Measurements from ENCODE around the gene SLIT1.
"Not testable (repeated sequence)": the region's sequence is repeated elsewhere in the genome, so short reads cannot be mapped to it uniquely, and the experiment has no call there.

SLIT1 gene

DNA sequence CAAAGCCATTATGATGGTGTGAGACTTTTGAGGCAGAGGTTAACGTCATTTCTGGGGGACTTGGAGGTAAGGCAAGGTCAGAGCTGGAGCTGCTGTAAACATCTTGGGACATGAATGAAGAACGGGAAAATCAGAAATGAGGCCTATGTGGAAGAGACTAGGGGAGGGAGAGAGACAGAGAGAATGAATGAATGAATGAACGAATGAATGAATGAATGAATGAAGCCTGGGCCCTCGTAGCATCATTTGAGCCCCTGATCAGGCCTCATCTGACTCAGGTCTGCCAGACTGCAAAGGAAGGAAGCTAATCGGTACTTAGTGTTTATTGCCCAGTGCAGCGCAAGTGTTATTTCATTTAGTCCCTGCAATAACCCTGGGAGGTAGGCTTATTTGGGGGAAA, 79.6 kb downstream of the SLIT1 start:
- DNase-seq, result no peak

DNA sequence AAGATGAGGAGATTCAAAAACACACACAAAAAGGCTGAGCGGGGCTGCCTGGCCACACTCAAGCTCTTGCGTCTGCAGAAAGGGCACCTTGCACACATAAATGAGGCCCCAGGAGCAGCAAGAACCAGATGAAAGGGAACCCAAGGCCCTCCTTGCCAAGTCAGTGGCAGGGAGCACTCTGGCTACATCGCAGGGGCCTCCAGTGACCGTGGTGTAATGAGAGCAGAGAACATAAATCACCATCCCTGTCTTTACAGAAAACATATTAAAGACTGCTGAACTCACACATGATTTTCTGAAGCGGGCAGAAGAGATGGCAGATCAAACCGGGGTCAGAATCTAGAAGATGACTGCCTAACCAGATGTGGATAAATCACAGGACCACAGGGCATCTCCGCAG, 80.5 kb downstream of the SLIT1 start:
- no peak for DNase-seq

DNA sequence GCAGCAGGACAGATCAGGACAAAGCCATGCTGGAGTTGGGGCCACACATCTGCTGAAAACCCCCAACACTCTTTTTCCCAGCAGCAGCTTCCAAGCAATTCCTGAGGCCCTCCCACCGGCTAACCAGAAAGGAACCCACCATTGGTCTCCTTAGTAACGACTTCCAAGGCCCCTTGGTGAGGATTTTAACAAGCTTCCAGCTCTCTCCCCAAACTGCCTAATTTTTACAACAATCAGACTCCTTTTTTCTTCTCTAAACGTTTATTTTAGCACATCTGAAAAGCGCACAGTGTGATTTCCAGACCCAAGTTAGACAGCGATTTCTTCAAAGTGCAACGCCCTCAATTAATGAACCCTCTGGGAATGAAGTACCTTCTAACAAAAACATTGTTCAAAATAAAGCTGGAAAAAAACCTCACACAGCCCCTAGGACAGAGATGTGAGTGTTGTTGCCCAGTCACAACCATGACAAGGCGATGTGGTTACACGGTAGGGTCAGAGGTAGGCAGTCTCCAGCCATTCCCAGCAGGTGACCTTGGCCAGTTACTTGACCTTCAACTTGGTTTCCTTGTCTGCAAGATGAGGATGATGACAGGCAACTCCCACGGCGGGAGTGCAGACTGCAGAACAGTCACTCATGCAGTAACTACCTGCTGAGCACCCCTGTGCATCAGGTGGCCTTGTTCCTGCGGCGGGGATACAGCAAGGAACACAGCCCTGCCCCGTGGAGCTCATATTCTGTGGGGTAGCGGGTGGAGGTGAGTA, 82.3 kb downstream of the SLIT1 start:
- no peak for DNase-seq

DNA sequence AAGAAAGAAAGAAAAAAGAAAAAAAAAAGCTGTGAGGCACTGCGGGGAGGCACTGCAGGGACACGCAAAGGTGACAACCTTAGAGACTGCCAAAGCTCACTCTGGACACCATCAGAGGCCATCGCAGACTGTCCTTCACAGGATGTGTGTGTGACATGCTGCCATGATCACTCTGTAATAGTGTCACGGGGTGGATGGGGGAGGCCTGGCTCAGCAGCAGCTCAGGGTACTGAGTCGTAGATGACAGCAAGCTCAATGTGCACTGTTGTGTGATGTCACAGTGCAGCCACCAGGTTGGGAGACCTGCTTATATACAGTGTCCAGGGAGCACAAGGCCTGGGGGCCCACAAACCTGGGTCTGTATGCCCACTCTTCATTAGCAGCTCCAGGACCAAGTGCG, 83.3 kb downstream of the SLIT1 start:
- DNase-seq, result no peak

DNA sequence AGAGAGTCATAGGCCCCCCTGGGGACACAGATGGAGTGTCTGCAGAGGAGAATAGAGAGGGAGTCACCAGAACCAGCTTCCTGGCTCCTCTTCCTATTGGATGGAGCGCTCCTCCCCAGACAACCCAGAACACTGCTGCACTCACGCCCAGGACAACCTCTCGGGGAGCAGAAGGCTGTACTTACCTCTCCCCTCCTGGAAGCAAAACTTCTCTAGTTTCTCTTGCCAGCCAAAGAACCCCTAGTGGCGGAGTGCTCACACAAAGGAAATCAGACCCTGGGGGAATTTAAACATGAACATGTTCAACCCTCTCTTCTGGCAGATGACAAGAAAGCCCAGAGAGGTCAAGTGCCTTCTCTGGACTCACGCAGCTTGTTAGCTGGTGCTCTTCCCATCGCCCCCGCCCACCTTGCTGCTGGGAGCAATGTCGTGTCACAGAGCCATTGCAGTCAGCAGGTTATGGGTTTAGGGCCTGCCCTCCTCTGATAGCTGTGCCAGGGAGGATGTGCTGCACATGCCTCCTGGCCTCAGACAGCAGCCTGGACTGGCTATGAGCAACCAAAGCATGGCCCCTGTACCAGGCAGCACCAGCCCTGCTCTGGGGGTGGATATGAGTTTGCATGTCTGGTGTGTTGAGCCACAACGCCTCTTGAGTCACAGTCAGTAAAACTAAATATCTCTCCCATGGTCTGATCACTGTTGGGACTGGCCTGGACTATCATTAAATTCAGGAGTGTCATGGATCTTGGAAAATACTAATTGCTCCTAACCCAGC, 84.4 kb downstream of the SLIT1 start:
- DNase-seq, result no peak

DNA sequence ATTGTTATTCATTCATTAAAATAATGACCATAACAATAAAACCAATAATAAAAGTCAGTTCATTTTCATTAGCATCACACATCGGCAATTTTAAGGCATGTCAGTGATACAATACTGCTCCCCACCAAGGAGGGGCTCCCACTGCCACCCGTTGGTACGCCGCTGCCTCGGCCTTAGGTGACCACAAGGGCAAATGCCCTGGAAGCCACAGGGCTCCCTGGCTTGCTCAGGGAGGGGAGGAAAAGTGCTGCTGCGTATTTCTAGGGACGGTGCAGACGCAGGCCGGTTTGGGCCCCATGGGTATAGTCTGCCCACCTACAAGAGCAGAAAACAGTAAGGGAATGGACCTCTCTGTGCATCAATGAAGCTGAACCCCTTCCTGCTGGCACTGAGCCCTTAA, 85.1 kb downstream of the SLIT1 start:
- no peak for DNase-seq

DNA sequence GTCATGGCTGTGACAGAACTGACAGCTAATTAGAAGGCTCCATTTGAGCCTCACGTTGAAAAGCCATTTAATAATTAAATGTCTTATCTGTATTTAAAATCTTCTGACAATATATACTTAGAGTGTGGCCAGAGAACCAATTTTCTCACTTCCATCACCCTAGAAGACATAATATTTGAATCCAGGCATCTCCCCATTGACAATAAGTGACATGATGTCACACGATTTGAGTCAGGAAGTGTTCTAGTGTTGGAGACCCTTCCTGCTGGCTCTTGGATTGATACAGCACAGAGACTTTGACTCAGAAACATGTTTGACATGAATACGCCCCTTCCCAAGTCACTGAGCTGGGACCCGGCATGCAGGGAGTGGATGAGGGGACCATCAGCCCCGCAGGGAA, 85.9 kb downstream of the SLIT1 start:
- DNase-seq, result no peak

DNA sequence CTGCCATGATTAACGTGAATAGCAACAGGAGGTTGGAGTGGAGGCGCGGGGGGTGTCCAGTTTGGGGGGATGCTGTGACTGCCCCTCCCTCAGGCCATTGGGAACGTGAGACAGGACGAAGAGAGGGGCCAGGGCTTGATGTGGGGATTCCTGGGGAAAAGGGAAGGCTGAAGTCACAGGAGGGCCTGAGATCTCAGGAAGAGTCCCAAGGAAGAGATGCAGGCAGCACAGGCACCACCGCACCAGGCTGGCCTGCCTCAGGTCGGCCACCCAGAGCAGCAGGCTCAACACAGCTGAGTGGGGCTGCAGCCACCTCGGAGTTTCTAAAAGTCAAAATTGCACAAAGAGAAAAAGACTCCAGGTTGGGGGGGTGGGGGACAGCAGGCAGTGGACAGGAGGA, 86.7 kb downstream of the SLIT1 start:
- no peak for DNase-seq

DNA sequence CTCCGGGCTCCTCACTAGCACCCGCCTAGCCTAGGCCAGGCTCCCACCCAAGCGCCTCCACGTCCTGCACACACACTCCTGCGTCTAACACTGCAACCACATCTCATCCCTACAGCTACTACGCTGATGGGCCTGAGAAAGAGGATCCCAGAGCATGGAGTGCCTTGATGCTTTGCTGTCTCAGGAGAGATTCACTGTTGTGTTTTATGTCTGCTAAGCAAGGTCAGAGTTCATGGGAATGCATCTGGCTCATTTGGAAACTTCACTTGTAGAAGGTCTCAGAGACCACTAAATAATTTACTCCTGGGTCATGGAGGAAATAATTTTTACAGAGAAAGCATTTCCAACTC, 88.7 kb downstream of the SLIT1 start:
- DNase-seq, result no peak

DNA sequence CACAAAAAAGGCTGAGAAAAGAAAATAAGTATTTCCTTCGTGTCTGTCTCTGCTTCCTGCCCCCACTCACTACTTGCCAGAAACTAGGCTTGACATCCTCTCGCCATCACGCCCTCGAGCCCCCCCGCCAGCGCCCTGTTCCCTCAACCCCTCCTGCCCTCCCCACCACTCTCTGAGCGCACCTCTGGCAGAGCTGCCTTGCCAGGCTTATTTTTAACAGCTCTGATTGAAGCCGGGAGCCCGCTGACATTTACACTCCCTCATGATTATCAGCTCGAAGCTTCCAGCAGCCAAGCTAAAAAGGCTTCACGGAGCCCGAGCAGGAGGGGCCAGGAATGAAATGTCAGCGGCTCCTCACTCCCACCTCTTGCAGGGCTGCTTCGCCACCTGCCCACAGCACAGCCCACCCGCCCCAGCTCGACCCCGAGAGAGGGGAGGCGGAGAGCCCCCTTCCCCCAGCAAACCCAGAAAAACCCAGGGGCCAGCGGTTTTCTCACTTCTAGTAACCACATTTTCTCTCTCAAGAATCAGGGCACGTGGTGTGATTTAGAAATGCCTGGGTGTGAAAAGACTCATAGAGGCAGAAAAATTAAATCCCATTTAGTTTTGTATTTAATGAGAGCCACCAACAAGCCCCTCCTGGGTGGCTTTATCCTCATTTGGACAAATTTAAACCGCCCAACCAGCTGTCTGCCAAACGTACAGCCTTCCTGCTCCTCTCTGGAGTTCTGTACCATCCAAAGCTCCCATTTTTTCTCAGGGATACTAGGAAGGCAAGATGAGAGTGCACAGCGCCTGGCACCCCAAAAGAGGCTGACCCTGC, 89.3 kb downstream of the SLIT1 start:
- DNase-seq, result peak; percentile 24

DNA sequence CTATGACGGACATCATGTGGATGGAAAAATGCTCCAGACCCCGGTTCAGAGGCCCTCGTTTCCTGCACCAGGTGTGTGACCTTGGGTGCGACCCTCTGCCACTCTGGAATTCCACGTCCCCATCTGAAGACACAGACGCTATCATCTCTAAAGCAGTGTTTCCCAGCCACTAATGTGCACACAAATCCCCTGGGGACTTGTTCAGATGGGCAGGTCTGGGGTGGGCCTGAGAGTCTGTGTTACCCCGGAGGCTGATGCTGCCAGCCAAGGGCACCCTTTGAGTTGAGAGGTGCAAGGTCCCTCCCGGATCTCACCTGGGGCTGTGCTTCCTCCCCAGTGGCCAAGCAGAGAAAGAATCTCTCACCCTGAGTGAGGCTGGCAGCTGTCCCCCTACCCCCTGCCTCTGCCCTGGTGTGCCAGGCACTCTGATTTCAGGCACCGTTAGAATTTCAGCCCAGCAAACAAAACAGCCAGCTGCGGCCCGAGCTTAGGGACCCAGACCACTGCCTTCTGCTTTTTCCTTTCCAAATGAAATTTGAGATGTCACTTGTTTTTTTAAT, 90.0 kb downstream of the SLIT1 start:
- DNase-seq, result no peak

DNA sequence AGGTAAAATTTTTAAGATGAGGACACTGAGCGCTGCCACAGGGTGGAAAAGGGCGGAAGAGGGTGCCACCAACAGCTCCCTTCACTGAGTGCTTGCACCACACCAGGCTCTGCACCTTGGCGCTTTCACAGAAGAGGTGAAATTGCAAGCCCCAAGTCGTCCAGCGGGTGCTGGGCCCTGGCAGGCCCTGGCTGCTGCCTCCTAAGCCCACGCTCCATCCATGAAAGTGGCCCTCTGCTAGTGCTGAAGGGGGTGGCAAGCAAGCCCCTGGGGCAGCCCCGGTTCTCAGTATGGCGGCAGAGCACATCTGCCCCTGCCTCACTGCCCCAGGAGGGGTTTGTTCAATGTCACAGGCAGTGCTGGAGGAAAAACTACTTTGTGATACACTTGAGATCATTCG, 95.1 kb downstream of the SLIT1 start:
- no peak for DNase-seq

DNA sequence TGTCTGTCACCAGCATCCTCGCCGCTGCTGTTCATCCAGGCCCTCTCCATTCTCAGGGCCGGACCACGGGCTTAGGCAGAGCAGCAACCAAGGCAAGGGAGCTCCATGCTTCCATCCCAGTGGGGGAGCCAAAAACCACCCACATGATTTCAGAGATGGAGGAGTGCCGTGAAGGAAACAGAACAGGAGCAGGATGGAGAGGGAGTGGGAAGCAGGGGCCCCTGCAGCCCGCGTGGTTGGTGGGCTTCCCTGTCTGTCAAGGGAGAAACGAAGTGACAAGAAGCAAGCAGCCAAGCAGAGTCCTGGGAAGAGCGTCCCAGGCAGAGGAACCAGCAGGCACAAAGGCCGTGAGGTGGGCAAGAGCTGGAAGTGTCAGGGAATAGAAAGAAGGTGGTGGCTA, 95.7 kb downstream of the SLIT1 start:
- no peak for DNase-seq

DNA sequence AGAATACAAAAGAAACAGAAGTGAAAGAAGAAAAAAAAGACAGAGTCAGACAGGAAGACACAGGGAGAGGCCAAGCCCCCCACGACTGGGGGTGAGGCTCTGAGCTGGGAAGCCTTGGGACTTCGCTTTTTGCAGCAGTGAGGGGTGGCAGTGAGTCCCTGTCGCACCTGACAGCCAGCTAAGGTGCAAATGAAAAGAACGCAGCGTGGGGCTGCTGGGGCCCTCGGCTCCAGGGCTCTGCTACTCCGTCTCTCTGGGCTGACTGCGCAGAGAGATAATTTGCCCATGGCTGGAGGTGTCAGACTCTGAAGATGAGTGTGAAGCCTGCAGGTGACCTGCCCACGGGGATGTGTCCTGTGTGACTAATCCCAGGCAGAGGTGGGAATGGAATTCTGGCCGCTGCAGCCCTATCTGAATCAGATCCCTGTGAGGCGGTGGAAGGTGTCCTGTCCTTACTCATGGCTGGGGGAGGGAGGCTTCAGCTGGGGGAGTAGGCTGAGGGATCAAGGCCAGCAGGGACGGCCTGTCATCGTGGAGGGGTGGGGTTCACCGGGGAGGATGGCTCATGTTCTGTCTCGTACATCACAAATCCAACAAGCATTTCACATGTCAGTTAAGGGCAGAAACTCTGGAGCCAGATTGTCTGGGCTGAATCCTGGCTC, 96.4 kb downstream of the SLIT1 start:
- no peak for DNase-seq

DNA sequence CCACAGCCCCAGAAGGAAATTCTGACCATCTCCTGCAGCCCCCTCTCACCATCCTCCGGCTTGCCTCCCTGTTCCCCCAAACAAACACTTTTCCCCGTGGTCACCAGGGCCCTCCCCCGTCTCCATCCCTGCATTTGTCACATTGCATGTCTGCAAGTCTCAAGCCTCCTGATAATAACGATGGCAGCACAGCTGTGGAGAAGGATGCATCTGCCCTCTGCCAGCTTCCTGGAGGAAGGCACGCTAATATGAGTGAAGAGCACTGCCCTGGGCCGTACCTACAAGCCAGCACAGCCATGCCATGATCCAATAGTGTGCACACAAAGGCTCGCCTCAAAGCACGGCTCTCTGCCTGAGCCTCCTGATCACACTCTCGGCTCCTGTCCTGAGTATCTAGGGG, 98.5 kb downstream of the SLIT1 start:
- DNase-seq, result no peak

DNA sequence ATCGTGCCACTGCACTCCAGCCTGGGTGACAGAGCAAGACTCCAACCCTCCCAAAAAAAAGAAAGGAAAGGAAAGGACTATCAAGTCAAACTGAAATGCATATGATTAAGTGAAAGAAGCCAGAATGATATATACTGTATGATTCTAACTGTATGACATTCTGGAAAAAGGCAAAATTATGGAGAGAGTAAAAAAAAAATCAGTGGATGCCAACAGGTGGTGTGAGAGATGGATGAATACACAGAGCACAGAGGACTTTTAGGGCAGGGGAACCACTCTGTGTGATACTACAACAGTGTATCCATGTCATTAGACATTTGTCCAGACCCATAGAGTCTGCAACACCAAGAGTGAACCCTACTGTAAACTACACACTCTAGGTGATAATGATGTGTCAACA, 99.2 kb downstream of the SLIT1 start:
- DNase-seq, result no peak

DNA sequence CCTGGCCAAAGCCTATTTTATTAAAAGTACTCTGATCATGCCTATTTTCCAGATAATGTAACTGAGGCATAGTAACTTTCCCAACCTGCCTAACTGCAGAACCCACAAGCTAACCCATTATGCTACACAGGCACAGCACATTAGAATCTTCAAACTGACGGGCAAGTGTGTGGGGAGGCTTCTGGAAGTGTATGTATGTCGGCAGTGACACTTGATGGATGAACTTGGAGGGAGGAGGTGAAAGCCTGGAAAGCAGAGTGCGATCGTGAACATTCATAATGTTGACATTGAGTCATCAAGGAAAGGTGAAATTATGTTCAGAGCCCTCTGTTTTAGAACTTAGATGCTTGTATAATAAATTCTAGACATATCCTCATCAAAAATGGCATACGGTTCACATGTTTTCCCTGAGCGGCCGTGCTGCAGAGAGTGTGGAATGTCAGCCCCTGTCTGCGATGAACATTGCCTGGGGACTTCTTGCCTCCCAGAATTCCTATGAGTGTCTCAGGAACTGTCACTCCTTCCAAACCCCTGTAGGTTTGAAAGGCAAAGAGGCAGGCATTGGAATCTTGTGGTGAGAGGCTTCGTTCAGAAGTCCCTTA, 102.4 kb downstream of the SLIT1 start:
- DNase-seq, result no peak

DNA sequence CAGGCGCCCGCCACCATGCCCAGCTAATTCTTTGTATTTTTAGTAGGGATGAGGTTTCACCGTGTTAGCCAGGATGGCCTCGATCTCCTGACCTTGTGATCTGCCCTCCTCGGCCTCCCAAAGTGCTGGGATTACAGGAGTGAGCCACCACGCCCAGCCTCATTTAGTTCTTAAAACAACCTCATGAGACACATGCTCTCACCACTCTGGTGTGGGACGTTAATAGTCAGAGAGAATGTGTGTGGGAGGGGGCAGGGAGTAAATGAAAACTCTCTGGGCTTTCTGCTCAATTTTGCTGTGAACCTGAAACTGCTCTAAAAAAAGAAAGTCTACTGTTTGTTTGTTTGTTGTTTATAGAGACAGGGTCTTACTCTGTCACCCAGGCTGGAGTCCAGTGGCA, 103.2 kb downstream of the SLIT1 start:
- not testable (repeated sequence) for DNase-seq

DNA sequence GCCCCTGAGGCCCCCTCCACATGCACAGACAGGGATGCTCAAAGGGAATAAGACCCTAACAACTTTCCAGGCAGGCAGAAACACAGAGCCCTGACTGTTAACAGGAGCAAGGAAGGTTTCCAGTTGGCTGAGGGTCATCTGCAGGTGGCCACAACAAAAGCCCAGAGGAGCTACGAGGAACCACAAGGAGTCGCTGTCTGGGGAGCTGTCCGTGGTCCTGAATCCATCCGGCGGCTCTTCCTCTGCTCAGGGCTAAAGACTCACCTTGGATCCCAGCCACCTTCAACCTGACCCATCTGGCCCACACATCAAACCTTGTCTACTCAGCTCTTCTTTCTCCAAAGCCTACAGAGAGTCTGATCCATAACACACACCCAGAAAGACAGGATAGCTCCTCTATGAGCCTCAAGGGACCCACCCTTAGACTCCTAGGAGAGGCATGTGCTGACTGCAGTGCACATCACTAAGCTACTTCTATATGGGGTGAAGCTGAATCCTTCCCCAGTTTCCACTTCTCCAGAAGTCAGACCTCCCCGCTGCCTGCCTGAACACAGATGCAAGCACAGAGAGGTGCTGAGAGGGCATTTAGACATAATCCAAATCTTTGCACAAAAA, 104.0 kb downstream of the SLIT1 start:
- DNase-seq, result peak; percentile 33

DNA sequence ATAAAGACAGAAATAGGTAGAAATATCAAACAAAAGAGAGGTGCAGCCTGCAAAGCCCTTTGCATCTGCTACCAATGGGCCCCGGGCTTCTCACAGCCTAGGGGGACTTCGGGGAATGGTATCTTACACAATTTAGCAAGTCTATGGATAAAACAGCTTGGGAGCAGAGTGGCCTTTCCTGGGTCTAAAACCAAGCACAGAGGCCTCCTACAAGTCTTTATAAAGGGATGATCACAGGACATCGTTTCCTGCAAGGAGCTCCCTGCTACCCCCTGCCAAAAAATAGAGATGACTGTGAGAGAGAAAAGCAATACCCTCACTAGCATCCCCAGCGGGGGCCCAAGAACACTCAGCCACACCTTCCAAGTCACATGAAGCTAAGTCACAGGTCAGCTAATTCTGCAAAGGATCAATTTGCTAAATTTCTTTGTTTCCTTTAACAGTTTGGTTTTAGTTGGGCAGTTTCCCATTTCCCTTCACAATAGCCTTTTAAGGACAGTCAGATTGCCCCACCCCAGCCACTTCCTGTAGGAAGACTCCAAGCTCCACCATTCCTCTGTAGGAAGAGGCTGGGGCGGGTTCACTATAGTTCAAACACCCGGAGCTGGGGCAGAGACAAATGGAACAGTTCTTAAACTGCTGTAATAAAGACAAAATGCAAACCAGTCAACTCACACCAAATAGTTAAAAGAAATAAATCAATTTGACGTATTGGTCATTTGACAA, 105.5 kb downstream of the SLIT1 start:
- DNase-seq, result no peak

DNA sequence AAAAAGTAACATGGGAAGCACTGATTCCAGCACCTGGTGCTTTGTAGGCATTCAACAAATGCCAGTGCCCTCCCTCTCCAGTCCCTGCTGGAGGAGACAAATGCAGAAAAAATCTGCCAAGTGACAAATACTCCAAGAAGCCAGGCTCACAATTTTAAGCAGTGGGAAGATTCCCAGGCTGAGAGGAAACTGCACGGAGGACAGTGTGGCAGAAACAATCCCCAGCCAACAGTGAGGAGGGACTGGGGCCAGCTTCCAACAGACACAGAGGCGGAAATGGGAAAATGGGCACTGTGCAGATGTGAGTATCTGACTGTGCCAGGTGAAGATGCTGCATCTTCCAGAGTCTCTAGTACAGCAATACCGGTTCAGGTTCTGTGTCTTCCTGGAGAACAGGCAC, 106.3 kb downstream of the SLIT1 start:
- no peak for DNase-seq
